SKM-1 (cell line): Measurements from ENCODE around the gene LIX1L.

Source experiments
- DNase-seq: peaks from one replicate; lab custom pipeline; 2025; ENCODE audit not compliant: unreplicated experiment; lab: John Stamatoyannopoulos, UW

The LIX1L gene

DNA sequence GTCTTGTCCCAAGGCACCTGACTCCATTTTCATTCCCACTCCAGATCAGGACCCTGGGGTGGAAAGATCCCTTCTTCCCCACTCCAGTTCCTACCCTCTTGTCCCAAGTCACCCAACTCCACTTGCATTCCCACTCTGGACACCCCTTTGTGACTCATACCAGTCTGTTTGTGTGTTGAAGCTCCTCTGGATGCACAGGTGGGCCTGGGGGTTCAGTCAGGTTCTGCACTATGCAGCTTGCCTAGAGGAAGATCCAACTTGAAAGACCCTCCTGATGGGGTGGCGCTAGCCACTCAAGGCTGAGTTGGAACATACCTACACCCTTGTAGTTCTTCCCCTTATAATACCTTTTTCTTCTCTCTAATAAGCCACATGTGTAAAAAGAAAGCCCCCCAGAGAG lies 62.3 kb downstream of the LIX1L start:
- no peak for DNase-seq

- no peak for DNase-seq
Measured at GRCh38 chr1:145893306-145894055, 64.3 kb downstream of the LIX1L start.

GRCh38 chr1:145892486-145893087 lies 65.2 kb downstream of the LIX1L start:
- DNase-seq, result no peak

DNA sequence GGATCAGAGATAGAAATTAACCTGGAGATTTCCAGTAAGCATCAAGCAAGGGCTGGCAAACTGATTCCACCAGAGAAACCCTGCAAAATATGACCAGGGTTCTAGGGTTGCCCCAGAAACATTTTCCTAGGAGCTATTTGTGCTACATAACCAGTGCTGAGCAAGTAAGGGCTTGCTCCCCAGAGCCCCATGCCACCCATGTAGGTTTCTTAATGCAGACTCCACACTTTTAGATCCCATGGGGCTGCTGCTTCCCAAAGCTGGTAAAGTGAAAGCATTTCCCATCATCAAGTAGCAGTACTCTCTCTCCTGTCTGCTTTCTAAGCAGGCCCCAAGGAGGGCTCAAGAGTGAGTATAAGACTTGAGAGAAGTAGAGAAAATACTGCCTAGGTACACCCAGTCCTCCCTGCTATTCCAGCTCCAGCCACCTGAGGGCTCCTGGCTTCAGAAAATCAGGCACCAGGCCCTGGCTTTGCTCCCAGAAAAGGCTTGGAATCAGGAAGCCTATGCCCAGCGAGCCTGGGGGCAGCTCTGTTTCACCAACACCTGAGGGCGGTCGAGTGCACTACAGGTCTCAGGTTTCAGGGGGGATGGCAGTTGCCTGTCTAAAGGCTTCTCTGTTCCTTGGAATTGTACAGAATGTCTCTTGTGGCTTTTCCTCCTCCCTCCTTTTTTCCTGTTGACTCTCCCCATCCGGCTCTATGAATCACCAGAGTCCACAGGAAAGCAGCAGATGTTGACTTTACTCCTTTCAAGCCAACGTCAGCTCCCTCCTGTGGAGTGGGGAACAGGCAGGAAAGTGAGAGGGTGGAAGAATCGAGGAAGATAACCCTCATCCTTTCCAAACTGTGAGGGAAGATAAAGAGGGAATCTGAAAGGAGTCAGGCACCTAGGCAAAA lies 66.0 kb downstream of the LIX1L start:
- peak; percentile 73 for DNase-seq

GRCh38 chr1:145891143-145891542 lies 66.7 kb downstream of the LIX1L start:
- no peak for DNase-seq

- DNase-seq, result no peak
Measured at GRCh38 chr1:145889722-145890121, 68.1 kb downstream of the LIX1L start.

- no peak for DNase-seq
Measured at GRCh38 chr1:145887631-145888030, 70.2 kb downstream of the LIX1L start.

DNA sequence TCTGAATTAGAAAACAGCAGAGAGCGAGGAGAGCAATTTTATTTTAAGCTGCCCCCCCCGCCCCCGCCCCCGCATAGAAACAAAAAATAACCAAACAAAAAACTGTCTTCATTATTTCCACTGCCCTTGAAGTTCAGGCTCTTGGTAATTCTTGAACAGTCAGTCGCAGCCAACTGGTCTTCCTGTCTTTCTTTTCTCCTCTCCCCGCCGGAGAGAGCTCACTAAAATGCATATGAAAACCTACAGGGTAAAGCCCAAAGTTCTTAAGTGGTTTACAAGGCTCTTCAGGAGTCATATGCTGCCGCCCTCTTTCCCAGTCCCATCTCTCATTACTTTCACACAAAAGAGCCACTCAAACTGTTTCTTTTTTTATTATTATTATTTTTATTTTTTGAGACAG lies 71.0 kb downstream of the LIX1L start:
- DNase-seq, result no peak

DNA sequence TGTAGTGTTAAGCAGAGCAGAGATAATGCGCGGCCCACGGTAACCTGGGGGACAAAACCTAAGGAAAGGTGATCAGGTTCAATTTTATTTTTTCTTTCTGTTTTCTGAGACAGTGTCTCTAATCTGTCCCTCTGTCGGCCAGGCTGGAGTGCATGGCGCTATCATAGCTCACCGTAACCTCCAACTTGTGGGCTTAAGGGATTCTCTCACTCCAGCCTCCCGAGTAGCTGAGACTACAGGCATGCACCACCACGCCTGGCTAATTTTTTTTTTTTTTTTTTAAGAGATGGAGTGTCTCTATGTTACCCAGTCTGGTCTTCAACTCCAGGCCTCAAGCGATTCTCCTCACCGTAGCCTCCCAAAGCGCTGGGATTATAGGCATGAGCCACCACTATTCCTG lies 71.4 kb downstream of the LIX1L start:
- DNase-seq, result no peak

GRCh38 chr1:145885738-145886287 lies 72.0 kb downstream of the LIX1L start, which contains the start of gene ANKRD35:
ANKRD35 (minus strand) TSS chr1:145885866; CDS start chr1:145885758, 108 bp downstream.
- DNase-seq, result peak; percentile 65

DNA sequence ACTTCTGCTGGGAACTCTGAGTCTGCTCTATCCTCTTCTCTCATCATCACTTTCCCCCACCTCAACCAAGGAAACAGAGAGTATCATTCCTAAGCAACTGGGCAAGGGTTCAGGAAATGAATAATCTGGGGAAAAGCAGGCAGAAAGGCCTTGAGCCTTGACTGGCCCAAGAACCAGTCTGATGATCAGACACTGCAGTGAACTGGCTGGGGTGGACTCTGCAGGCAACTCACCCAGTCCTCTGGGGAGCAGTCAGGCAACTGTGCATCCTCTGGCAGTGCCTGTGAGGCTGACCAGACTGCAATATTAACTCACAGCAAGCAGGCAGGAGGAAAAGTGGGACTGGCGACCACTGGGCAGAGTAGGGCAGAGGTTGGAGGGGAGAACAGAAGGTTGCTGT lies 73.1 kb downstream of the LIX1L start:
- DNase-seq, result no peak
